Caco-2 (cell line): ENCODE measurements around the gene SGCD. TPM values are rescaled to one million over a fixed set of nuclear protein-coding genes. Genes with fewer than 3 reads are reported as not detected.

ENCODE experiments used
- BruUV-seq: library from RNA; stranded (reverse); fragments of 400-500 nt; replicated peaks from 2 replicates; lab custom pipeline; 2021; lab: Mats Ljungman, UMichigan
- CTCF ChIA-PET: fragments of 300-600 bp; sonication (Branson Sonifier 250); formaldehyde crosslinking; loops from one replicate; lab custom pipeline; 2022; ENCODE audit warnings: antibody characterized with exemption; lab: Charles Lee
- POLR2A ChIA-PET: fragments of 300-600 bp; sonication (Branson Sonifier 250); formaldehyde crosslinking; loops from one replicate; lab custom pipeline; 2022; ENCODE audit warnings: antibody characterized with exemption; lab: Charles Lee
- DNase-seq, 2 experiments: peaks; one replicate each; pipeline versions ENCODE4 v3.0.0 to v3.0.0-alpha.2; 2020 to 2022
- H3K27me3 ChIP-seq: replicated peaks from 2 replicates; pipeline ENCODE4 v1.6.0; 2011; ENCODE audit warnings: low read length; ENCODE audit not compliant: control insufficient read depth, insufficient read depth
- H3K36me3 ChIP-seq: 2 replicates; pipeline ENCODE4 v1.5.1; 2011; ENCODE audit warnings: low read length; ENCODE audit not compliant: control insufficient read depth, insufficient read depth
- H3K4me1 ChIP-seq: fragments of 250-450 bp; sonication (Bioruptor Pico); 2 replicates; pipeline ENCODE4 v1.5.1; 2020; ENCODE audit warnings: mild to moderate bottlenecking
- H3K4me3 ChIP-seq: 2 replicates; pipeline ENCODE4 v1.5.1; 2011; ENCODE audit warnings: low read depth, mild to moderate bottlenecking, control low read depth, low read length
- H3K9me3 ChIP-seq: fragments of 250-450 bp; sonication (Bioruptor Pico); 2 replicates; pipeline ENCODE4 v1.5.1; 2020; ENCODE audit warnings: mild to moderate bottlenecking, moderate library complexity
- H3K27ac Mint-ChIP-seq: one replicate; pipeline ENCODE4 v1.8.0; 2022; ENCODE audit warnings: mixed read lengths; ENCODE audit not compliant: unreplicated experiment
- H3K27me3 Mint-ChIP-seq: one replicate; pipeline ENCODE4 v1.8.0; 2022; ENCODE audit warnings: mixed read lengths; ENCODE audit not compliant: insufficient read depth, unreplicated experiment
- H3K36me3 Mint-ChIP-seq: one replicate; pipeline ENCODE4 v1.8.0; 2022; ENCODE audit warnings: mild to moderate bottlenecking, mixed read lengths; ENCODE audit not compliant: insufficient read depth, unreplicated experiment
- H3K4me1 Mint-ChIP-seq: one replicate; pipeline ENCODE4 v1.8.0; 2022; ENCODE audit warnings: low read depth, mixed read lengths; ENCODE audit not compliant: unreplicated experiment
- H3K4me3 Mint-ChIP-seq: one replicate; pipeline ENCODE4 v1.8.0; 2022; ENCODE audit warnings: mild to moderate bottlenecking, moderate library complexity, mixed read lengths; ENCODE audit not compliant: unreplicated experiment
- H3K9me3 Mint-ChIP-seq: one replicate; pipeline ENCODE4 v1.8.0; 2022; ENCODE audit warnings: mixed read lengths; ENCODE audit not compliant: unreplicated experiment
- intact Hi-C: fragments of 100-400 bp; cut with micrococcal nuclease; formaldehyde crosslinking; loops from one replicate; pipeline ENCODE4 v1.10.0; 2022; ENCODE audit not compliant: unreplicated experiment
- total RNA-seq: library from RNA; stranded (reverse); gene quantifications from 2 replicates; pipeline ENCODE4 v1.2.3, GENCODE V29; 2022
- TF ChIP-seq, protein P1 (sequence below), 2 experiments: fragments of 200-600 bp in 1 of 2; IDR thresholded peaks; 1 replicate in 1 of 2; 2 replicates in 1 of 2; pipeline versions ENCODE4 v1.5.1 to v1.8.0; 2011 to 2022; ENCODE audit warnings: antibody characterized with exemption in 1 of 2, control low read depth in 1 of 2, inconsistent platforms in 1 of 2, low read depth in 1 of 2, low read length in 1 of 2, mild to moderate bottlenecking in 1 of 2, moderate library complexity in 1 of 2; ENCODE audit not compliant: insufficient read depth in 1 of 2, severe bottlenecking in 1 of 2, unreplicated experiment in 1 of 2

Gene SGCD
- total RNA-seq, 1 experiment from 2014 or later: 0.20 TPM

DNA sequence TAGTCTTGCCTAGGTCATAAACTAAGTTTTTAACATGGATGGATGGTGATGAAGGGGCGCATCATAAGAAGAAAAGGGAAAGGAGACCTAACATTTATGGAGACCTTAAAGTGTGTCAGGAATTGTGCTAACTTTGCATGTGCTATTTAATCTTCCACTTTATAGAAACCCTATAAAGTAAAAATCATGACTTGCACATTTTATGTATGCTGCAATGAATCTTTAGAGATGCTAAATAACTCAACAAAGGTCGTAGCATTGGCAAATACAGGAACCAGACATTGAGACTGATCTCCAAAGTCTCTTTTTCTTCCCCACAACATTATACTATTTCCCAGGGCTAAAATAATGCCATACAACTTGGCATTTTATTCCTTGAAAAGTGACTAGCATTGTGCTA lies 214.6 kb downstream of the SGCD start:
- no peaks in the 10 kb centered on the region for H3K9me3 ChIP-seq
- H3K27ac Mint-ChIP-seq: no peak overlapping the region
- DNase-seq: no peak
- ChIA-PET CTCF (no interaction called here), POLR2A (no interaction called here)
- TF ChIP-seq, protein P1, sequence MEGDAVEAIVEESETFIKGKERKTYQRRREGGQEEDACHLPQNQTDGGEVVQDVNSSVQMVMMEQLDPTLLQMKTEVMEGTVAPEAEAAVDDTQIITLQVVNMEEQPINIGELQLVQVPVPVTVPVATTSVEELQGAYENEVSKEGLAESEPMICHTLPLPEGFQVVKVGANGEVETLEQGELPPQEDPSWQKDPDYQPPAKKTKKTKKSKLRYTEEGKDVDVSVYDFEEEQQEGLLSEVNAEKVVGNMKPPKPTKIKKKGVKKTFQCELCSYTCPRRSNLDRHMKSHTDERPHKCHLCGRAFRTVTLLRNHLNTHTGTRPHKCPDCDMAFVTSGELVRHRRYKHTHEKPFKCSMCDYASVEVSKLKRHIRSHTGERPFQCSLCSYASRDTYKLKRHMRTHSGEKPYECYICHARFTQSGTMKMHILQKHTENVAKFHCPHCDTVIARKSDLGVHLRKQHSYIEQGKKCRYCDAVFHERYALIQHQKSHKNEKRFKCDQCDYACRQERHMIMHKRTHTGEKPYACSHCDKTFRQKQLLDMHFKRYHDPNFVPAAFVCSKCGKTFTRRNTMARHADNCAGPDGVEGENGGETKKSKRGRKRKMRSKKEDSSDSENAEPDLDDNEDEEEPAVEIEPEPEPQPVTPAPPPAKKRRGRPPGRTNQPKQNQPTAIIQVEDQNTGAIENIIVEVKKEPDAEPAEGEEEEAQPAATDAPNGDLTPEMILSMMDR (IDR thresholded peaks at IDR 0.05; ENCODE audit: insufficient read depth in 1 of 2, low read depth in 1 of 2, low read length in 1 of 2, severe bottlenecking in 1 of 2, unreplicated experiment in 1 of 2): no peak
- H3K36me3 Mint-ChIP-seq: no peaks in the 10 kb centered on the region
- no peaks in the 10 kb centered on the region for H3K4me1 Mint-ChIP-seq
- no peaks in the 10 kb centered on the region for H3K4me1 ChIP-seq
- H3K4me3 Mint-ChIP-seq: no peak overlapping the region
- BruUV-seq: no TSS peak
- no peaks in the 10 kb centered on the region for H3K9me3 Mint-ChIP-seq
- H3K27me3 ChIP-seq: no peaks in the 10 kb centered on the region
- H3K4me3 ChIP-seq: no peak overlapping the region
- H3K36me3 ChIP-seq: no peaks in the 10 kb centered on the region
- intact Hi-C loops: no loop called here
- H3K27me3 Mint-ChIP-seq: peaks cover 7% of the 10 kb centered on the region

DNA sequence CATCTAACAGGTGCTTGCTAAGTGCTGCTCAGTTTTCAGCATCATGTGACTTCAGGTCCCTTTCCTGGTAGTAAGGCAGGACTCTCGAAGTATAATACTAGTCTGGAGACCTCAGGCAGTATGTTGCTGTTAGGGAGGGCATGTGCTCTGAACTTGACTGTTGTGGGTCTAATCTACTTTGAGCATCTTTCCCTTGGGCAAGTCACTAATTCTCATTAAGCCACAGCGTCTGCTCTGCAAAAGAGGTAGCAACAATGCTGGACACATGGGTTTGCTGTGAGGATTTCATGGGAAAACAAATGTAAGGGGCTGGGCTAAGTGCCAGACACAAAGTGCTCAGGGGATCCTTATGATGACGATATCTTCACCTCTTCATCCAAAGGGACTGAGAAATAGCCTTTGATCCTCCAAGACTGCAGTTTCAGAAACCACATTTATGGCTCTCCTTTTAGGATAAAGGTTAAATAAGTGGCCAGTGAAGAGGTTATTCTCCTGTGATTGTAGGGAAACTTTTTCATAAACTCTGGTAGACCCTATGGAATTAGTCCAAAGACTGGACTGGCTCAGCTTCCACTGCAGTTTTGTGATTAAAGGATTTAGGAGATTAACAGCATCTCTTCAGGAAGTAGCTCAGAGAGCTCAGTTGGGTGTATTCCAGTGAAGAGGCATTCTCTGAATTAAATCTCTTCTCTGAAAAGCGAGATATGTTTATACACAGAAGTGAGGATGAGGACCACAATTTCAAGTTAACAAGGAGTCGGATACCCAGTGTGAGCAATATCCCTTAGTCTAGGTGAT lies 216.6 kb downstream of the SGCD start:
- Histone ChIP-seq H3K4me3 (no peak overlapping the region), H3K9me3 (no peaks in the 10 kb centered on the region), H3K4me1 (no peaks in the 10 kb centered on the region), H3K36me3 (no peaks in the 10 kb centered on the region), H3K27me3 (no peaks in the 10 kb centered on the region)
- intact Hi-C loops: no loop called here
- Mint-ChIP-seq H3K4me3 (no peak overlapping the region), H3K9me3 (no peaks in the 10 kb centered on the region), H3K27me3 (peaks cover 7% of the 10 kb centered on the region), H3K27ac (no peak overlapping the region), H3K36me3 (no peaks in the 10 kb centered on the region), H3K4me1 (no peaks in the 10 kb centered on the region)
- POLR2A ChIA-PET: no interaction called here
- BruUV-seq: no TSS peak
- TF ChIP-seq, protein P1 (IDR thresholded peaks at IDR 0.05; ENCODE audit: insufficient read depth in 1 of 2, low read depth in 1 of 2, low read length in 1 of 2, severe bottlenecking in 1 of 2, unreplicated experiment in 1 of 2): no peak
- CTCF ChIA-PET: no interaction called here
- no peak for DNase-seq

DNA sequence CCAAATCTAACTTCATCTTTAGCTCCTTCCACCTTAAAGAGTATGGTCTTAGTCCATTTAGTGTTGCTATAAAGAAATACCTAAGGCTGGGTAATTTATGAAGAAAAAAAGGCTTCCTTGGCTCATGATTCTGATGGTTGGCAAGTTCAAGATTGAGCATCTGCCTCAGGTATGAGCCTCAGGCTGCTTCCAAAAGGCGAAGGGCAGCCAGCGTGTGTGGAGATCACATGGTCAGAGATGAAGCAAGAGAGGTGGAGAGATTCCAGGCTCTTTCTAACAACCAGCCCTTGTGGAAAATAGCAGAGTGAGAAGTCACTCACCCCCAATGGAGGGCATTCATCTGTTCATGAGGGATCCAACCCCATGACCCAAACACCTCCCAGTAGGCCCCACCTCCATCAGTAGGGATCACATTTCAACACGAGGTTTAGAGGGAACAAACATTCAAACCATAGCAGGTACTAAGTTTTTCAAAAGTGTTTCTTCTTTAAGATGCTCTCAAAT lies 225.9 kb downstream of the SGCD start:
- H3K4me3 Mint-ChIP-seq: no peak overlapping the region
- TF ChIP-seq, protein P1 (IDR thresholded peaks at IDR 0.05; ENCODE audit: insufficient read depth in 1 of 2, low read depth in 1 of 2, low read length in 1 of 2, severe bottlenecking in 1 of 2, unreplicated experiment in 1 of 2): no peak
- no TSS peak for BruUV-seq
- Histone ChIP-seq H3K9me3 (no peaks in the 10 kb centered on the region), H3K4me1 (no peaks in the 10 kb centered on the region), H3K4me3 (no peak overlapping the region), H3K27me3 (no peaks in the 10 kb centered on the region), H3K36me3 (no peaks in the 10 kb centered on the region)
- H3K36me3 Mint-ChIP-seq: no peaks in the 10 kb centered on the region
- no peak for DNase-seq
- H3K9me3 Mint-ChIP-seq: no peaks in the 10 kb centered on the region
- H3K4me1 Mint-ChIP-seq: no peaks in the 10 kb centered on the region
- intact Hi-C loops: no loop called here
- no peaks in the 10 kb centered on the region for H3K27me3 Mint-ChIP-seq
- no peak overlapping the region for H3K27ac Mint-ChIP-seq
- ChIA-PET POLR2A (no interaction called here), CTCF (interaction anchor here (0.6 kb wide), 1 partner anchor 272 kb away, joined by 3 read pairs; no protein-coding TSS in a partner anchor)
